C4-2B (cell line): ENCODE measurements around the gene NEDD4L.

Experiments
- ZFX ChIP-seq: fragments of 450-650 bp; IDR thresholded peaks from 2 replicates; pipeline ENCODE4 v1.6.1; 2017
- TF ChIP-seq, protein P1 (sequence below): fragments of 450-650 bp; conservative IDR thresholded peaks from 2 replicates; pipeline ENCODE4 v1.5.1; 2017; ENCODE audit warnings: mild to moderate bottlenecking

DNA sequence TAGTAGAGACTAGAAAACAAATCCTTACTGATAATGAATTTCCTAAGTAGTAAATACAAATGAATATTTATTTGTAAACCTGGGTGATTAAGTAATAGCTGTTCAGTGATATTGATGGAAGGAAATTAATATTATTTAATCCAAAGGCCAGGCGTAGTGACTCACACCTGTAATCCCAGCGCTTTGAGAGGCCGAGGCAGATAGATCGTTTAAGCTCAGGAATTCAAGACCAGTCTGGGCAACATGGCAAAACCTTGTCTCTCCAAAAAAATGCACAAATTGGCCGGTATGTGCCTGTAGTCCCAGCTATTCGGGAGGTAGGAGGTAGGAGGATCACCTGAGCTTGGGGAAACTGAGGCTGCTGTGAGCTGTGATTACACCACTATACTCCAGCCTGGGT, 228.2 kb downstream of the NEDD4L start:
- TF ChIP-seq, protein P1, sequence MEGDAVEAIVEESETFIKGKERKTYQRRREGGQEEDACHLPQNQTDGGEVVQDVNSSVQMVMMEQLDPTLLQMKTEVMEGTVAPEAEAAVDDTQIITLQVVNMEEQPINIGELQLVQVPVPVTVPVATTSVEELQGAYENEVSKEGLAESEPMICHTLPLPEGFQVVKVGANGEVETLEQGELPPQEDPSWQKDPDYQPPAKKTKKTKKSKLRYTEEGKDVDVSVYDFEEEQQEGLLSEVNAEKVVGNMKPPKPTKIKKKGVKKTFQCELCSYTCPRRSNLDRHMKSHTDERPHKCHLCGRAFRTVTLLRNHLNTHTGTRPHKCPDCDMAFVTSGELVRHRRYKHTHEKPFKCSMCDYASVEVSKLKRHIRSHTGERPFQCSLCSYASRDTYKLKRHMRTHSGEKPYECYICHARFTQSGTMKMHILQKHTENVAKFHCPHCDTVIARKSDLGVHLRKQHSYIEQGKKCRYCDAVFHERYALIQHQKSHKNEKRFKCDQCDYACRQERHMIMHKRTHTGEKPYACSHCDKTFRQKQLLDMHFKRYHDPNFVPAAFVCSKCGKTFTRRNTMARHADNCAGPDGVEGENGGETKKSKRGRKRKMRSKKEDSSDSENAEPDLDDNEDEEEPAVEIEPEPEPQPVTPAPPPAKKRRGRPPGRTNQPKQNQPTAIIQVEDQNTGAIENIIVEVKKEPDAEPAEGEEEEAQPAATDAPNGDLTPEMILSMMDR = no peak
- TF ChIP-seq ZFX = no peak
